HG02610 (cell line): ENCODE results near the gene PGBD2.
"Not testable (repeated sequence)": the region's sequence is repeated elsewhere in the genome, so short reads cannot be mapped to it uniquely, and the experiment has no call there.

Experiments used
- ATAC-seq: cut with Tn5 transposase; IDR thresholded peaks from one replicate; pipeline ENCODE4 v1.9.1; 2021; ENCODE audit warnings: mild to moderate bottlenecking, moderate library complexity; ENCODE audit not compliant: unreplicated experiment

Gene PGBD2

DNA sequence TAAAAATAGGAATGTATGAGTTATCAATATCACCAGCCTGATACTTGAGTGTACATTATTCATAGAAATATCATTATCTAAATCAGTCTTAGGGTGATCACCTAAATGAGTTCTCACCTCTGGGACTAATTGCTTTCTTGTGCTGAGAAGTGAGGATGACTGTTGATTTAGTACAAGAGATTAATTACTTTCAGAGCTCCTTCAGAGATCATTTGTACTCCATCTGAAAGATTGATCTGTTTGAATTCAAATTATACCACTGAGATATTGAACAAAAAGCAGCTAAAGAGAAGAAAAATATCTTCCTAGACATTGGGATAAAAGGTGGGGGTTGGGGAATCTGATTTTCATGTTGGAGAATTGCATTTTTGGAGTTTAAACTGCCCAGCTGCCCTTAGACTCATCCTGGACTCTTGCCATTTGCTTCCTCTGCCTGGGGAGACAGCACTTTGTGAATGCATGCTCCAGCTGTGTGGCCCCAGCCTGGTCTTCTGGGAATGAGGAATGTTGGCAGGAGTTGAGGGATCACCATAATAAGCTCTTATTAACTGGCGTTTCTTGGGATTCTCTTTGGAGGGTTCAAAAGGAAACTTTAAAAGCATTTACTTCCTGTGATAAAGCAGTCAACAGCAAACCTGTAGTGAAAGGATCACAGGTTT lies 19.7 kb upstream of the PGBD2 start:
- ATAC-seq = no peak

DNA sequence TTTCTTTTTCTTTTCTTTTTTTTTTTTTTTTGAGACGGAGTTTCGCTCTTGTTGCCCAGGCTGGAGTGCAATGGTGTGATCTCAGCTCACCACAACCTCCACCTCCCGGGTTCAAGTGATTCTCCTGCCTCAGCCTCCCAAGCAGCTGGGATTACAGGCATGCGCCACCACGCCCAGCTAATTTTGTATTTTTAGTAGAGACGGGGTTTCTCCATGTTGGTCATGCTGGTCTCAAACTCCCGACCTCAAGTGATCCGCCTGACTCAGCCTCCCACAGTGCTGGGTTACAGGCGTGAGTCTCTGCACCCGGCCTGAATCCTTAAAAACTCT lies 16.2 kb upstream of the PGBD2 start:
- ATAC-seq = not testable (repeated sequence)

DNA sequence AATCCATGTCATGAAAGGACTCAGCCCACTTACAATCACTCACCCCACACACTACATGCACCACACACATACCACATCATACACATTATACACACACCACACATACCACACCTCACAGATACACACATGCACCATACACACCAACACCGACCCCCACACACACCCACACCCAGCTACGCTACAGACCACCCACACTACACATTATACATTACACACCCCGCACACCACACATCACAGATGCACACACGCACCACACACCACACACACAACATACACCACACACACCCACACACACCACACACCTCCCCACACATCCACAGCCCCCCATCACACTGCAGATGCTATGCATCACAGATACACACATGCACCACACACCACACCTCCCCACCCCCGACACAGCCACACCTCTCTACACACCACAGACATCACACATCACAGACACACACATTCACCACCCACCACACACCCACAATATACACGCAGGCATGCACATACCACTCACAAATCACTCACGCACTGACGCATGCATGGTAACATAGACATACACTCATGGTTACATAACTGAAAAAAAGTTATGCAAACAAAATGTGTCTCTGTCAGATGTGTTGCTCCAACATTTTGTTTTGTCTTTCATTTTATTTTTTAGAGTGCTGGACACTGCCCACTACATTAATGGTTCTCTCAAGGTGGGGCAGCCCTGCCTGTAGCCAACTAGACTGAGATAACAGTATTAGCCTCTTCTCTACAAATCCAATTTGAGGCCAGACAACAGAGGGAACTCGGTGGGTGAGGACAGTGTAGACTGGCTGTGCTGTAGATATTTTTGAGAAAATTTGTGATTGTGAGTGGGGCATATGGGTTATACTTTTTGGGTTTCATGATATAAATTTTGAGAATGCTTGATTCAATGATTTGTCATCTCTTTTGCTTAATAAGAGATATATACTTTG lies 15.2 kb upstream of the PGBD2 start:
- ATAC-seq = no peak

DNA sequence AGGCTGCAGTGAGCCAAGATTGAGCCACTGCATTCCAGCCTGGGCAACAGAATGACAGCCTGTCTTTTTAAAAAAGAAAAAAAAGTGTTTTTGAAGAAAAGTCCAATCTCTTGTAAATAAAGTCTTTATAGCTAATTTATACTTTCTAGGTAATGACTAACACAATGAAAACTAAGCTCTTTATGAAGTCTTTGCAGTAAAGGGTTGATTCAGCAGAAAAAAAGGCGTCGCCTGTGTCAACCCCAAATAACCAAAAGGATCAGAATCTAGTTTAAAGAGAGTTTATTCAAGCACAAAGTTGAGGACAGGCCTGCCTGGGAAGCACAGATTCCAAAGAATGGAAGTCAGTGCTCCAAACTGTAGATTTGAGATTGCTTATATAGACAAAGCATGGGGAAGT lies 14.3 kb upstream of the PGBD2 start:
- ATAC-seq = no peak

DNA sequence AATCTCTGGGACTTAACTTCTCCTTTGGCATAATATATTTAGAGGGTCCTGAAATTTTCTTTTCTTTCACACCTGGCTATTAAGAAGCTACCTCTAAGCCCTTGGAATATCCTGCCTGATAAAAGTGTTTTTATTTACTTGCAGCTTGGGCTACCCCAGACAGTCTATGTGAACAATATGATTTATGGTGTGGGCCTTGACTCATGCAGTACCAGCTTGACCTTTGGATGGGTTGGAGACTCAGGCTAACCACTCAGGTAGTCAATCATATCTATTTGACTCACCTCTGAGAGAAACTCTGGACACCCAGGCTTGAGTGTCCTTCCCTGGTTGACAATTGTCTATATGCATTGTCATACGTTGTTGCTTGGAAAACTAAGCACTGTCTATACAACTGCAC lies 13.4 kb upstream of the PGBD2 start:
- no peak for ATAC-seq

DNA sequence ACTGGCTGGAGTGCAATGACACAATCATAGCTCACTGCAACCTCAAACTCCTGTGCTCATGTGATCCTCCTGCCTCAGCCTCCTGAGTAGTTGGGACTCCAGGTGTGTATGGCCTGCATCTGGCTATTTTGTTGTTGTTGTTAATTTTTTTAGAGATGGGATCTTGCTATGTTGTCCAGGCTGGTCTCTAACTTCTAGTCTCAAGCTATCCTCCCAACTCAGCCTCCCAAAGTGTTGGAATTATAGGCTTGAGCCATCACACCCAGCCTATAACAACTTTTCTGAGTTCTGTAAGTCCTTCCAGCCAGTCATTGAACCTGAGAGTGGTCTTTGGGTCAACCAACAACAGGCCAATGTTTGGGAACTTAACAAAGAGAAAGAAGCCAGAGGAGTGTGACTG lies 11.2 kb upstream of the PGBD2 start:
- ATAC-seq = no peak

DNA sequence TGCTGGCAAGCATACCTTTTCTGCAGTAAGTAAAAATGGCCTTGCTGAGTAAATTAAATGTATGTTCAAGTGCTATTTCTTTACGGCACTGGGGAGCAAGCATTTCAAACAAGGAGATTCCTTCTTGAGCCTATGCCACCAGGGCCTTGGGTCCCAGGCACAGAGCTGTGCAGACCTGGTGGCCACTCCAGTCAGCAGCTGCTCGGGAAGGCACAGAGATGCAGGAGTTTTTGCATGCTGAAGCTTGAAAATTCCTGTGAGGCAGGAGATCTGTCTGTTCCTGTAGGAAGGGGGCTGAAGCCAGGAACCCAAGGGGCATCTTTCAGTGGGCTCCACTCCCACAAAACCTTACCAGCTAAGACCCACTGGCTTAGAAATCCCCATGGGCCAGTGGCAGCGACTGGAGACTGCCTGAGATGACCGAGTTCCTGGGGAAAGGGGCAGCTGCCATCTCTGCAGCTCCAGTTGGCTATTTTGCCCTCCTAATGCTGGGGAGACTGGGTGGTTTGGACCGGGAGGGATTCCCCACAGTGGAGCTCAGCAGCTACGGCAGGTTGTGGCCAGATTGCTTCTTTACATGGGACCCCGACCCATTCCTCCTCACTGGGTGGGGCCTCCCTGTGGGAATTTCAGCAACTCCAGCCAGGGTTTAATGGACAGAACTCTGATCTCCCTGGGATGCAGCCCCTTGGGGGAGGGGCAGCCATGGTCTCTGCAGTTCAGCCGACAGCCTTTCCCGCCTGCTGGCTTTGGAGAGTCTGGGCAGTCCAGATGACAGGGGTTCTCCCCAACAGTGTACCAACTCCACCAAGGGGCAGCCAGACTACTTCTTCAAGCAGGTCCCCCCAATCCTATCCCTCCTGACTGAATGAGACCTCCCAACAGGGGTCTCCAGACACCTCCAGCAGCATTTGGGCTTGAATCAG lies 8.4 kb upstream of the PGBD2 start:
- no peak for ATAC-seq

DNA sequence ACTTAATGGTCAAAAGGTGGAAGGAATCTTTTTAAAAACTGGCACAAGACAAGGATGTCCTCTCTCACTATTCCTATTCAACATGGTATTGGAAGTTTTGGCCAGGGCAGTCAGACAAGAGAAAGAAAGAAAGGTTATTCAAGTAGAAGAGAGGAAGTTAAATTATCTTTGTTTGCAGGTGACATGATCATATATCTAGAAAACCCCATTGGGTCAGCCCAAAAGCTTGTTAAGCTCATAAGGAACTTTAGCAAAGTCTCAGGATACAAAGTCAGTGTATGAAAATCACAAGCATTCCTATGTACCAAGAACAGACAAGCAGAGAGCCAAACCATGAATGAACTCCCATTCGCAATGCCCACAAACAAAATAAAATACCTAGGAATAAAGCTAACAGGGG lies 5.4 kb upstream of the PGBD2 start:
- ATAC-seq = no peak

DNA sequence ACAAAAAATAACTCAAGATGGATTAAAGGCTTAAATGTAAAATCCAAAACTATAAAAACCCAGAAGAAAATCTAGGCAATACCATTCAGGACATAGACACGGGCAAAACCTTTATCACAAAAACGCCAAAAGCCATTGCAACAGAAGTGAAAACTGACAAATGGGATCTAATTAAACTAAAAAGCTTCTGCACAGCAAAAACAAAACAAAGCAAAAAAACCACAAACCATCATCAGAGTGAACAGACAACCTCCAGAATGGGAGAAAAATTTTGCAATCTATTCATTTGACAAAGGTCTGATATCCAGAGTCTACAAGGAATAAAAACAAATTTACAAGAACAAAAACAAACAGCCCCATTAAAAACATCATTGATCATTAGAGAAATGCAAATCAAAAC lies 4.5 kb upstream of the PGBD2 start:
- no peak for ATAC-seq

DNA sequence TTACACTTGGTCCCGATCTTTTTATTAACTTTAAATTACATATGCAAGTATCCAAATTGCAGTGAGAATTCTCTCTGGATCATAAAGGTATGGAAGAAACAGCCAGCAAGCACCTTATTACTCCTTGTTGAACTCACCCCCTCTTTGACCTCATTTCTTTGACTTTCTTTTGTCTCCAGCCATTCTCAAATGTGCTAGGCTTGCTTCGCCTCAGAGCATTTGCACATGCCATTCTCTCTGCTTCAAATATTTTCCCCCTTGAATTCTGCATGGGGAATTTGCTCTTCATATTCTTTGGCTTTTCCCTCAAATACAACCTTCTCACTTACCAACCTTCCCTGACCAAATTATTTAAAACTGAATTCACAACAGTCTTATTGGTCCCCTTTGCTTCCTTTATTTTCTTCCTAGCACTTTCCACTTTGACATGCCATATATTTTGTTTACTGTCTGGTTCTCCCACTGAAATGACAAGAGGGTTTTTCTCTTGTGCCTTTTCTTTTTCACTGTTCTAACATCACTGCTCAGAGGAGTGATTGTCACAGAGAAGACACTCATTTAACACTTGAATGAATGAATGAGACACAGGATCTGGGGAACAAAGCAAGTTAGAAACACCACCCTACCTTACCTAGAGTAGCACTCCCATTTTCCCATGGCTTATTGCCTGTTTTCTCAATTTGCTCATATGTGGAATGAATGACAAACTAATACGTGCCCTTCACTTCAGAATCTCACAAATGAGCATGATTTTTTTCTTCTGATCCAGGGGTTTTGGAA lies 1.4 kb upstream of the PGBD2 start:
- ATAC-seq = no peak

DNA sequence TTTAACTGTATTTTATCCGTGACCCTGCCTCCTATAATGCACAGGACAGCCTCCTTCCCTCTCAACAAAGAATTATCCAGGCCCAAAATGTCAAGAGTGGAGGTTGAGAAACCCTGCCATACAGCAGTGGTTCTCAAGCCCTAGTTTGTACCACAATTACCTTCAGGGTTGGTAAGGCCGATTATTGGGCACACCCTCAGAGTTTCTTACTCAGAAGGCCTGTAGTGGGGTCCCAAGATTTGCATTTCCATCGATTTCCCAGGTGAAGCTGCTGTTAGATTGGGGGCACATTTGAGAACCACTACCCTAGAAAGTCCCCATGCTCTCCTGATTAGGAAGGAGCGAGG lies 400 bp upstream of the PGBD2 start:
- no peak for ATAC-seq

DNA sequence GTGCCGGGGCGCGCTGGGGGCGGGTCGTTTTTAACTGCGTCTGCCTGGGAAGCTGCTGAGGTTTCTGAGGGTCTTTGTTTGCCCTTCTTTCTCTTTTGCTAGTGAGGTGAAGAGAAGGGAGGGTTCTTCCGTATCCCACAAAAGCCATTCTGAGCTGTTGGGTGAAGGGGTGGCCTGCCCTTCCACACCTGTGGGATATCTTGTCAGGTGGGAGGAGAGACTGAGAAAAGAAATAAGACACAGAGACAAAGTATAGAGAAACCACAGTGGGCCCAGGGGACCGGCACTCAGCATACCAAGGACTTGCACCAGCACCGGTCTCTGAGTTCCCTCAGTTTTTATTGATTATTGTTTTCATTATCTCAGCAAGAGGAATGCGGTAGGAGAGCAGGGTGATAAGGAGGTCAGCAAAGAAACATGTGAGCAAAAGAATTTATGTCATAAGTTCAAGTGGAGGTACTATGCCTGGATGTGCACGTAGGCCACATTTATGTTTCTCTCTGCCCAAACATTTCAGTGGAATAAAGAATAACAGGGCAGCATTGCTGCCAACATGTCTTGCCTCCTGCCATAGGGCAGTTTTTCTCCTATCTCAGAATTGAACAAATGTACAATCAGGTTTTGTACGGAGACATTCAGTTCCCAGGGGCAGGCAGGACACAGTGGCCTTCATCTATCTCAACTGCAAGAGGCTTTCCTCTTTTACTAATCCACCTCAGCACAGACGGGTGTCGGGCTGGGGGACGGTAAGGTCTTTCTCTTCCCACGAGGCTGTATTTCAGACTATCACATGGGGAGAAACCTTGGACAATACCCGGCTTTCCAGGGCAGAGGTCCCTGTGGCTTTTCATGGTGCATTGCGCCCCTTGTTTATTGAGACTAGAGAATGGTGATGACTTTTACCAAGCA lies 972 bp downstream of the PGBD2 start:
- peak; percentile 14 for ATAC-seq

DNA sequence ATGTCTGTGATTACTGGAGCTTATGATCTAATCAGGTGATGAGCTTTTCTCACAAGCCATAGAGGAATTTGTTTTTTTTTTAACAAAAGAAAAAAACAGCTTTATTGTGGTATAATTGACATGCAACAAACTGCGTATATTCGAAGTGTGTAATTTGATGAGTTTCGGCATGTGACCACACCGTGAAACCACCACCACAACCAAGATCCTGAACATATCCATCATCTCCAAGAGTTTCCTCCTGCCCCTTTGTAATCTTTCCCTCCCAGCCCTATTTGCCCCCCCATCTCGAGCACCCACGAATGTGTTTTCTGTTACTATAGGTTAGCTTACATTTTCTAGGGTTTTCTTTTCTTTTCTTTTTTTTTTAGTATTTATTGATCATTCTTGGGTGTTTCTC lies 4.7 kb downstream of the PGBD2 start:
- no peak for ATAC-seq

DNA sequence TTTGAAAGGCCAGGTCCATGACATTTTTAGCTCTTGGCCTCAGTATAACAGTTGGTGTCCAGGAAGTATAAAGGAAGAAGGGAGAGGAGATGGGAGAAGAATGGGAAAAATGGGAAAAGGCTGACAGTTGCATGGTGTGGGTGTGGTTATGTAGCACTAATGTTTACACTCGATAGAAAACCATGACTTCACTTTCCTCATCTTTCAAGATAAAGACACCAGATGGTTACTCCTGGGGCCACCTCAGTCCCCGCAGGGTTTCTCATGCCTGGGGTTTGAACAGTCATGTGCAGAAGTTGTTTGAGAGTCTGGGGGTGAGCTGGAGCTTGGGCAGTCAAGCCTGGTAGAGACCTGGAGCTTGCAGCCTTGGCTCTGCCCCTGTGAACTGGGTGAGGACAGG lies 7.9 kb downstream of the PGBD2 start:
- no peak for ATAC-seq

DNA sequence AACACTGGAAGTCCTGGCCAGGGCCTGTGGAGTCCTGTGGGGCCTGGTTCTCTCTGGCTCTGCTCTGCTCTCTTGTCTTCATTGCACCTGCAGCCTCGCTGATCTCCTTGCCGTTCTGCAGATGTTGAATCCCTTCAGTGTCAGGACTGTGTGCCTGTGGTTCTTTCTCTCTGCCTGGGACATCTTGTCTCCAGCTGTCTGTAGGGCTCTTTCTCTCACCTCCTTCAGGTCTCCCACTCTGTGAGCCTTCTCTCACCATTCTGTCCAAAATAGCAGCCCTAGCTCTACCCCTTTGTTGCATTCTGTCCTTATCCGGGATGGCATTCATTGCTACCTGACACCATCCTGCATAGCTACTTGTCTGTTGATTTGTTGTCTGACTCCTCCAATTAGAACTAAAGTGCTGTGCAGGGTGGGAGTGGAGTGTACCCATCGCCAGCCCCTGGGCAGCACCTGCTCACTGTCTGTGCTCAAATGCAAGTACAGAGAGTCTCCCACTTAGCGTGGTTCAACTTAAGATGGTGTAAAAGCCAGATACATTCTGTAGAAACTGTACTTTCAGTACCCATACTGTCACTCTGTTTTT lies 8.9 kb downstream of the PGBD2 start:
- ATAC-seq = no peak

DNA sequence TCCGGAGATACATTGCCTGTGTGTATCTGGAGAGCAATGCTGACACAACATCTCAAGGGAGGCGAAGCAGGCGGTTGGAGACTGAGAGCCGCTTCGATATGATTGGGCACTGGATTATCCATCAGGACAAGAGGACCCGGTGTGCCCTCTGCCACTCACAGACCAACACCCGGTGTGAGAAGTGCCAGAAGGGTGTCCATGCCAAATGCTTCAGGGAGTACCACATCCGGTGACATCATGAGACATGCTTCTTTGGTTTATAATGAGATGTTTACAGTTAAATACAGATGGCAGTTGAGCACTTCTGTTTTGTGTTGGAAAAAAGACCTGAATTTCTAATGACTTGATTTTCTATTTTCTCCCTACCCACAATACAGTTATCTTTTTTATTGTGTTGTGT lies 12.1 kb downstream of the PGBD2 start:
- no peak for ATAC-seq

DNA sequence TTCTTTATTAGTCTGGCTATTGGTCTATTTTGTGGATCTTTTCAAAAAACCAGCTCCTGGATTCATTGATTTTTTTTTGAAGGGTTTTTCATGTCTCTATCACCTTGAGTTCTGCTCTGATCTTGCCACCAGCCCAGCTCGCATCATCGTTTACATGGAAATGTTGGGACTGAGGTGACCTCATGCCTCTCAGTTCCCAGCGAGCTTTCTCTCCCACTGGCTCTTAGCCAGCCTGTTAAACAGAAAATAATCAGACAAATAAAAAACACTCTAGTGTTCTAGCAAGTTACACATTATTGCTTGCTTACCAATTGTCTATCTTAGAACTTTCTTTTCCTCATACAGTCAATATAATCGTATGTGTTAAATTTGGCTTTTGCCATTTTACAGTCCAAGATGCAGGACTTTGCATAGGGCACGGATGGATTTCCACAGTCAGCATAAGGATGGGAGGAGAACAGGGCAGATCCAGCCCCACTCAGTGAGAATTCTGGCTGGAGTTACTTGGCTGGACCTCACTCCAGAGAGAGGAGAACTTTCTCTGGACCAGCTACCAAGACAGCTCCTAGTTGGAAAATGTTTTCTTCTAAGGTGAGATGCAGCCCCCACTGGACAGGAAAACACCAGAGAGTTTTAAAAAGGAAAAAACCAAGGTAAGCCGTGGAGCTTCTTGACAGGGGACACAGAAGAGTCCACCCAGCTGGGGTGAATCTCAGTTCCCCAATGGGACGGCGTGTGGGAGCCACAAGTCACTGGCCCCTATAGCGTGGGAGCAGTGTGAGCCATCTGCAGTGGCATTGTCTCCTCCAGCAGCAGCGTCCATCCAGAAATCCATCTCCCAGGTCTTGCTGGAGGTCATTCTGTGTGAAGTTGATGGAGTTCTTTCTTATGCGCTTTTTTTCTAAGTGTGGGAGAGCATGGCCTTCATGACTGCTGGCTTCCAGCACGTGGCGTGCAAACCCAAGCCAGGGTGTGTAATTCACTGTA lies 17.6 kb downstream of the PGBD2 start:
- ATAC-seq = no peak
